ENCODE data around the gene MUC2. TPM values are rescaled to one million over a fixed set of nuclear protein-coding genes. Genes with fewer than 3 reads are reported as not detected.

MUC2 gene
- total and polyA plus RNA-seq, 2 experiments from 2014 or later, result not detected

DNA sequence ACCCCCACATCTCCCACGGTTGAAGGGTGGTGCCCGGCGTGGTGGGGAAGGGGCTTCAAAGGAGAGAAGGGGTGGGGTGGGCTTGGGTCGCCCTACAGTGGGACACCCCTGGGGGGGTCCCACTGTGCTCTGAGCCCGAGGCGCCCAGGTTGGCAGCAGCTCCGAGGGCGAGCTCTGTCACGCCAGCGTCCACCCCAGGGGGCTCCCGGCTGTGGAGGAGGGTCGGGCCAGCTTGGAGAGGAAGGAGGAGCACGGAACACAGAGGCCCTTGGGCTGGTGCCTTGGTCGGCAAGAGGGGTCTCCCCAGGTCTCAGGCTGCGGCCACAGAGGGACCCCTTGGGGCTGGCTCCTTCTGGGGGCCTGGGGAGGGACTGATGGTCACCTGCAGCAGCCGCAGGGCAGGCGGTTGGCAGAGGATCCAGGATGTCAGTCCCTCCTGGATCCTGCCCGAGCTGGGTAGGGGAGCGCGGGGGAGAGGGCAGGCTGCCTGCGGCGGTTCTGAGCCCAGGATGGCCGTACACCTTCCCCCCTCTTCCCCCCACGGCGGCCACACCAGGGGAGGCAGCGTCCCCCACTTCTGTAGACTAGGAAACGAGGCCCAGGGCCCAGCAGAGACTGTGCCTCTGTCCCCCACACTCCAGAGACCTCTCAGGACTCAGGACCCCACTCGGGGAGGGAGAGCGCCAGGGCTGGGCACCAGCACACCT is 38.9 kb upstream of the MUC2 start:
- TF ChIP-seq EZH2phosphoT487 (IDR thresholded peaks at IDR 0.05; ENCODE audit: unreplicated experiment) (no peak), CREB1 (CRISPR knock-in tag; IDR thresholded peaks at IDR 0.05; ENCODE audit: low read depth) (no peak), POLR2AphosphoS5 (IDR thresholded peaks at IDR 0.05; ENCODE audit: low read depth) (no peak), JUNB (IDR thresholded peaks at IDR 0.05; ENCODE audit: unreplicated experiment) (no peak), REST (IDR thresholded peaks at IDR 0.05; ENCODE audit: unreplicated experiment) (no peak), ZNF462 (CRISPR knock-in tag; IDR thresholded peaks at IDR 0.05) (no peak), EZH2 (IDR thresholded peaks at IDR 0.05; ENCODE audit: low read depth, unreplicated experiment) (no peak), ZNF114 (CRISPR knock-in tag; IDR thresholded peaks at IDR 0.05) (no peak)
- Mint-ChIP-seq H3K36me3 (ENCODE audit: low read depth) (no peaks in the 10 kb centered on the region; the same call in 2 of the 3 replicates), H3K27me3 (ENCODE audit: insufficient read depth, low read depth, poor library complexity) (peaks cover 10% of the 10 kb centered on the region), H3K27ac (no peak overlapping the region), H3K4me3 (no peak overlapping the region), H3K9me3 (no peaks in the 10 kb centered on the region), H3K4me1 (no peaks in the 10 kb centered on the region)
- Histone ChIP-seq H3K27me3 (ENCODE audit: insufficient read depth) (no peaks in the 10 kb centered on the region), H3K4me3 (no peak overlapping the region), H3K27ac (ENCODE audit: low read depth) (no peak overlapping the region), H3K4me2 (no peak overlapping the region), H3K36me3 (ENCODE audit: insufficient read depth) (no peaks in the 10 kb centered on the region), H4K20me1 (replicated peaks; ENCODE audit: insufficient read depth) (no peaks in the 10 kb centered on the region), H3K79me2 (replicated peaks; ENCODE audit: insufficient read depth) (no peaks in the 10 kb centered on the region), H2AFZ (no peak overlapping the region), H3K4me1 (ENCODE audit: insufficient read depth) (no peaks in the 10 kb centered on the region), H3F3A (replicated peaks; ENCODE audit: low read depth) (no peaks in the 10 kb centered on the region), H3K9me2 (ENCODE audit: insufficient read depth) (no peaks in the 10 kb centered on the region)
- no peak for ATAC-seq
- DNase-seq (ENCODE audit: low spot score), result no peak
